ENCODE measurements around the gene HGF. TPM values are rescaled to one million over a fixed set of nuclear protein-coding genes. Genes with fewer than 3 reads are reported as not detected.

Gene HGF
- total and polyA plus RNA-seq, 2 of the 13 experiments (the other 11 are each of a cell fraction or from before 2014, with no cell fraction given): not detected

DNA sequence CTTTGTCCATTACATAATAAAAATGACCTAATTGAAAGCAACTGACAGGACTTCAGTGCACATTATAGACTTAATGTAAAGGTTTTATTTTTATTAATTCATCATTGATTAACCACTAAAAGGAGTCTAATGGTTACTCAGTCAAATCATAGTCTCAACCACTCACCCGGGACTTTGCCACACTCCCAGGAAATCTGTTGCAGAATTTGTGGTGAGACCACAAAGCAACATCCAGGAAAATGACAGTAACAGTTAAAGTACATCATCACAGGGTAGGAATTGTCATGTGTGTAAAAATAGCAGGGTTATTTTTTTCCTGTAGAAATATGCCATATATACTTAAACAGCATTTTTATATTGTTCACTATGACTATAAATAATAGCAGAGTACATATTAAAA, 6.3 kb upstream of the HGF start:
- no peak overlapping the region for H3K9ac ChIP-seq (ENCODE audit: insufficient read depth, low read depth, low read length)
- no peak for FAIRE-seq
- no peaks in the 10 kb centered on the region for H3K9me3 ChIP-seq (ENCODE audit: low read length)
- intact Hi-C loops (cut with micrococcal nuclease; ENCODE audit: unreplicated experiment): no loop called here
- POLR2A ChIA-PET: no interaction called here
- BruUV-seq (replicated peaks): no TSS peak
- H3K4me1 ChIP-seq (ENCODE audit: insufficient read depth, low read length): no peaks in the 10 kb centered on the region
- H3K27me3 ChIP-seq (ENCODE audit: control insufficient read depth in 1 of 2, insufficient read depth in 2 of 2, low read length in 2 of 2): no peaks in the 10 kb centered on the region
- H3K4me3 ChIP-seq (replicated peaks in 1 of 3; ENCODE audit: insufficient read depth in 1 of 3, low read depth in 2 of 3, low read length in 3 of 3): no peak overlapping the region
- H3K36me3 ChIP-seq (replicated peaks in 1 of 2; ENCODE audit: control insufficient read depth in 1 of 2, insufficient read depth in 2 of 2, low read length in 2 of 2): no peaks in the 10 kb centered on the region
- DNase-seq (ENCODE audit: low spot score): no peak
- H2AFZ ChIP-seq (ENCODE audit: low read length): no peak overlapping the region
- no peaks in the 10 kb centered on the region for H4K20me1 ChIP-seq (ENCODE audit: insufficient read depth, low read length)
- no peak overlapping the region for H3K4me2 ChIP-seq (ENCODE audit: low read depth, low read length)
- no peak for ATAC-seq
- in situ Hi-C loops (cut with HindIII; ENCODE audit: extremely low pct_ligation_motif_present, low pct_unique_long_range_greater_than_20kb): no loop called here
- H3K79me2 ChIP-seq (ENCODE audit: insufficient read depth, low read length): no peaks in the 10 kb centered on the region
- CTCF ChIA-PET (ENCODE audit: low intra/inter-chr PET ratio, low total read pairs): interaction anchor here (1.5 kb wide), 1 partner anchor 277 kb away, joined by 6 read pairs; no protein-coding TSS in a partner anchor
- 0% methylated on average over 1 of the region's 1 CpG for WGBS (ENCODE audit: low lambda C conversion rate)
- H3K27ac ChIP-seq (ENCODE audit: extremely low read length, insufficient read depth, low read length): no peak overlapping the region
- TF ChIP-seq SOX6 (IDR thresholded peaks at IDR 0.05): no peak
- no peak for TF ChIP-seq SOX6 (CRISPR knock-in tag; IDR thresholded peaks at IDR 0.05)
- no peak for TF ChIP-seq EHMT2 (IDR thresholded peaks at IDR 0.05; ENCODE audit: borderline replicate concordance, low read depth, low read length)
- TF ChIP-seq, protein P1, sequence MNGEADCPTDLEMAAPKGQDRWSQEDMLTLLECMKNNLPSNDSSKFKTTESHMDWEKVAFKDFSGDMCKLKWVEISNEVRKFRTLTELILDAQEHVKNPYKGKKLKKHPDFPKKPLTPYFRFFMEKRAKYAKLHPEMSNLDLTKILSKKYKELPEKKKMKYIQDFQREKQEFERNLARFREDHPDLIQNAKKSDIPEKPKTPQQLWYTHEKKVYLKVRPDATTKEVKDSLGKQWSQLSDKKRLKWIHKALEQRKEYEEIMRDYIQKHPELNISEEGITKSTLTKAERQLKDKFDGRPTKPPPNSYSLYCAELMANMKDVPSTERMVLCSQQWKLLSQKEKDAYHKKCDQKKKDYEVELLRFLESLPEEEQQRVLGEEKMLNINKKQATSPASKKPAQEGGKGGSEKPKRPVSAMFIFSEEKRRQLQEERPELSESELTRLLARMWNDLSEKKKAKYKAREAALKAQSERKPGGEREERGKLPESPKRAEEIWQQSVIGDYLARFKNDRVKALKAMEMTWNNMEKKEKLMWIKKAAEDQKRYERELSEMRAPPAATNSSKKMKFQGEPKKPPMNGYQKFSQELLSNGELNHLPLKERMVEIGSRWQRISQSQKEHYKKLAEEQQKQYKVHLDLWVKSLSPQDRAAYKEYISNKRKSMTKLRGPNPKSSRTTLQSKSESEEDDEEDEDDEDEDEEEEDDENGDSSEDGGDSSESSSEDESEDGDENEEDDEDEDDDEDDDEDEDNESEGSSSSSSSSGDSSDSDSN (CRISPR knock-in tag; IDR thresholded peaks at IDR 0.05): no peak
- no peak for TF ChIP-seq PTBP1 (IDR thresholded peaks at IDR 0.05; ENCODE audit: low read depth, low read length, poor library complexity, severe bottlenecking)
- TF ChIP-seq ZNF136 (CRISPR knock-in tag; IDR thresholded peaks at IDR 0.05; ENCODE audit: low read depth): no peak
- TF ChIP-seq ZNF816 (CRISPR knock-in tag; IDR thresholded peaks at IDR 0.05; ENCODE audit: borderline replicate concordance): no peak
- no peak for TF ChIP-seq ZFY (CRISPR knock-in tag; IDR thresholded peaks at IDR 0.05)
- TF ChIP-seq, protein P2, sequence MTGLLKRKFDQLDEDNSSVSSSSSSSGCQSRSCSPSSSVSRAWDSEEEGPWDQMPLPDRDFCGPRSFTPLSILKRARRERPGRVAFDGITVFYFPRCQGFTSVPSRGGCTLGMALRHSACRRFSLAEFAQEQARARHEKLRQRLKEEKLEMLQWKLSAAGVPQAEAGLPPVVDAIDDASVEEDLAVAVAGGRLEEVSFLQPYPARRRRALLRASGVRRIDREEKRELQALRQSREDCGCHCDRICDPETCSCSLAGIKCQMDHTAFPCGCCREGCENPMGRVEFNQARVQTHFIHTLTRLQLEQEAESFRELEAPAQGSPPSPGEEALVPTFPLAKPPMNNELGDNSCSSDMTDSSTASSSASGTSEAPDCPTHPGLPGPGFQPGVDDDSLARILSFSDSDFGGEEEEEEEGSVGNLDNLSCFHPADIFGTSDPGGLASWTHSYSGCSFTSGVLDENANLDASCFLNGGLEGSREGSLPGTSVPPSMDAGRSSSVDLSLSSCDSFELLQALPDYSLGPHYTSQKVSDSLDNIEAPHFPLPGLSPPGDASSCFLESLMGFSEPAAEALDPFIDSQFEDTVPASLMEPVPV (CRISPR knock-in tag; IDR thresholded peaks at IDR 0.05): no peak
- TF ChIP-seq, protein P3, sequence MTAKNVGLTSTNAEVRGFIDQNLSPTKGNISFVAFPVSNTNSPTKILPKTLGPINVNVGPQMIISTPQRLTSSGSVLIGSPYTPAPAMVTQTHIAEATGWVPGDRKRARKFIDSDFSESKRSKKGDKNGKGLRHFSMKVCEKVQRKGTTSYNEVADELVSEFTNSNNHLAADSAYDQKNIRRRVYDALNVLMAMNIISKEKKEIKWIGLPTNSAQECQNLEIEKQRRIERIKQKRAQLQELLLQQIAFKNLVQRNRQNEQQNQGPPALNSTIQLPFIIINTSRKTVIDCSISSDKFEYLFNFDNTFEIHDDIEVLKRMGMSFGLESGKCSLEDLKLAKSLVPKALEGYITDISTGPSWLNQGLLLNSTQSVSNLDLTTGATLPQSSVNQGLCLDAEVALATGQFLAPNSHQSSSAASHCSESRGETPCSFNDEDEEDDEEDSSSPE (CRISPR knock-in tag; IDR thresholded peaks at IDR 0.05): no peak
- no peak for TF ChIP-seq SMARCE1 (IDR thresholded peaks at IDR 0.05; ENCODE audit: borderline replicate concordance)
- TF ChIP-seq LCORL (IDR thresholded peaks at IDR 0.05): no peak
- no peak for TF ChIP-seq LCORL (CRISPR knock-in tag; IDR thresholded peaks at IDR 0.05)
- TF ChIP-seq STAT5B (CRISPR knock-in tag; IDR thresholded peaks at IDR 0.05): no peak
- TF ChIP-seq ZNF10 (CRISPR knock-in tag; IDR thresholded peaks at IDR 0.05; ENCODE audit: borderline replicate concordance, low read depth): no peak
- no peak for TF ChIP-seq SP5 (CRISPR knock-in tag; IDR thresholded peaks at IDR 0.05; ENCODE audit: borderline replicate concordance, low read depth)
- TF ChIP-seq, protein P4, sequence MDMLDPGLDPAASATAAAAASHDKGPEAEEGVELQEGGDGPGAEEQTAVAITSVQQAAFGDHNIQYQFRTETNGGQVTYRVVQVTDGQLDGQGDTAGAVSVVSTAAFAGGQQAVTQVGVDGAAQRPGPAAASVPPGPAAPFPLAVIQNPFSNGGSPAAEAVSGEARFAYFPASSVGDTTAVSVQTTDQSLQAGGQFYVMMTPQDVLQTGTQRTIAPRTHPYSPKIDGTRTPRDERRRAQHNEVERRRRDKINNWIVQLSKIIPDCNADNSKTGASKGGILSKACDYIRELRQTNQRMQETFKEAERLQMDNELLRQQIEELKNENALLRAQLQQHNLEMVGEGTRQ (IDR thresholded peaks at IDR 0.05; ENCODE audit: low read depth, low read length): no peak
- TF ChIP-seq, protein P4 (CRISPR knock-in tag; IDR thresholded peaks at IDR 0.05; ENCODE audit: borderline replicate concordance): no peak
- TF ChIP-seq, protein P5, sequence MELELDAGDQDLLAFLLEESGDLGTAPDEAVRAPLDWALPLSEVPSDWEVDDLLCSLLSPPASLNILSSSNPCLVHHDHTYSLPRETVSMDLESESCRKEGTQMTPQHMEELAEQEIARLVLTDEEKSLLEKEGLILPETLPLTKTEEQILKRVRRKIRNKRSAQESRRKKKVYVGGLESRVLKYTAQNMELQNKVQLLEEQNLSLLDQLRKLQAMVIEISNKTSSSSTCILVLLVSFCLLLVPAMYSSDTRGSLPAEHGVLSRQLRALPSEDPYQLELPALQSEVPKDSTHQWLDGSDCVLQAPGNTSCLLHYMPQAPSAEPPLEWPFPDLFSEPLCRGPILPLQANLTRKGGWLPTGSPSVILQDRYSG (CRISPR knock-in tag; IDR thresholded peaks at IDR 0.05): no peak

Measured in HepG2 (cell line).